ENCODE measurements around the gene HNRNPH1.

HNRNPH1 gene

GRCh38 chr5:179601871-179602625, 21.4 kb downstream of the HNRNPH1 start:
- no peak for DNase-seq

GRCh38 chr5:179599973-179600372, 23.5 kb downstream of the HNRNPH1 start:
- no peak for DNase-seq

GRCh38 chr5:179599566-179599965, 23.9 kb downstream of the HNRNPH1 start:
- DNase-seq, result no peak

GRCh38 chr5:179599100-179599499, 24.4 kb downstream of the HNRNPH1 start:
- DNase-seq, result no peak

- DNase-seq, result no peak
Observed at GRCh38 chr5:179596421-179596820, 27.1 kb downstream of the HNRNPH1 start.

- no peak for DNase-seq
Observed at GRCh38 chr5:179595916-179596315, 27.6 kb downstream of the HNRNPH1 start.

GRCh38 chr5:179588166-179588565, 35.3 kb downstream of the HNRNPH1 start:
- DNase-seq, result no peak

- DNase-seq, result no peak
Observed at GRCh38 chr5:179585941-179586401, 37.5 kb downstream of the HNRNPH1 start.

GRCh38 chr5:179577286-179577960, 46.0 kb downstream of the HNRNPH1 start:
- DNase-seq, result no peak

- no peak for DNase-seq
Observed at GRCh38 chr5:179572386-179572785, 51.1 kb downstream of the HNRNPH1 start.

- DNase-seq, result no peak
Observed at GRCh38 chr5:179568721-179569120, 54.8 kb downstream of the HNRNPH1 start.

GRCh38 chr5:179564526-179564925, 58.9 kb downstream of the HNRNPH1 start:
- DNase-seq, result no peak
